H9 (cell line): Measurements from ENCODE around the gene CHST8. TPM values are rescaled to one million over a fixed set of nuclear protein-coding genes. Genes with fewer than 3 reads are reported as not detected.

ENCODE experiments used
- DNase-seq: peaks from one replicate; pipeline ENCODE4 v3.0.0-alpha.2; 2017
- H2AFZ ChIP-seq: one replicate; pipeline ENCODE4 v1.6.1; 2013; ENCODE audit warnings: mild to moderate bottlenecking, low read length, control low read depth, moderate library complexity
- H2AK5ac ChIP-seq: 2 replicates; pipeline ENCODE4 v1.6.1; 2013; ENCODE audit warnings: low read length, control low read depth, mixed read lengths; ENCODE audit not compliant: insufficient read length
- H2BK120ac ChIP-seq: one replicate; pipeline ENCODE4 v1.6.1; 2013; ENCODE audit warnings: low read depth, mild to moderate bottlenecking, low read length, control low read depth, inconsistent platforms; ENCODE audit not compliant: poor library complexity, severe bottlenecking
- H2BK12ac ChIP-seq: 2 replicates; pipeline ENCODE4 v1.6.1; 2013; ENCODE audit warnings: low read length, control low read depth, mixed read lengths, low read depth; ENCODE audit not compliant: insufficient read length
- H2BK15ac ChIP-seq: 2 replicates; pipeline ENCODE4 v1.6.1; 2013; ENCODE audit warnings: low read depth, low read length, control low read depth
- H2BK20ac ChIP-seq: one replicate; pipeline ENCODE4 v1.6.1; 2013; ENCODE audit warnings: low read depth, mild to moderate bottlenecking, low read length, control low read depth, inconsistent platforms; ENCODE audit not compliant: poor library complexity, severe bottlenecking
- H2BK5ac ChIP-seq: 2 replicates; pipeline ENCODE4 v1.6.1; 2013; ENCODE audit warnings: low read length, control low read depth, mixed read lengths; ENCODE audit not compliant: insufficient read length
- H3K14ac ChIP-seq: 2 replicates; pipeline ENCODE4 v1.6.1; 2013; ENCODE audit warnings: low read length, control low read depth; ENCODE audit not compliant: insufficient read depth
- H3K18ac ChIP-seq: 2 replicates; pipeline ENCODE4 v1.6.1; 2013; ENCODE audit warnings: low read depth, mild to moderate bottlenecking, mixed read lengths, low read length, control low read depth; ENCODE audit not compliant: insufficient read length
- H3K23ac ChIP-seq: 2 replicates; pipeline ENCODE4 v1.6.1; 2013; ENCODE audit warnings: low read length, control low read depth, mixed read lengths, low read depth; ENCODE audit not compliant: insufficient read length
- H3K23me2 ChIP-seq: 2 replicates; pipeline ENCODE4 v1.6.1; 2013; ENCODE audit warnings: low read depth, mild to moderate bottlenecking, mixed read lengths, low read length, control low read depth; ENCODE audit not compliant: insufficient read length, poor library complexity, severe bottlenecking
- H3K27ac ChIP-seq: 2 replicates; pipeline ENCODE4 v1.5.1; 2013; ENCODE audit warnings: low read length, control low read depth, mixed read lengths, low read depth; ENCODE audit not compliant: insufficient read length
- H3K27me3 ChIP-seq: 2 replicates; pipeline ENCODE4 v1.6.1; 2013; ENCODE audit warnings: low read length, control low read depth, inconsistent platforms; ENCODE audit not compliant: insufficient read depth
- H3K4ac ChIP-seq: 2 replicates; pipeline ENCODE4 v1.6.1; 2013; ENCODE audit warnings: low read depth, mild to moderate bottlenecking, control low read depth, inconsistent platforms, low read length, moderate library complexity
- H3K4me1 ChIP-seq: 2 replicates; pipeline ENCODE4 v1.6.1; 2013; ENCODE audit warnings: low read length, control low read depth, inconsistent platforms; ENCODE audit not compliant: insufficient read depth
- H3K4me2 ChIP-seq: 2 replicates; pipeline ENCODE4 v1.6.1; 2013; ENCODE audit warnings: low read length, control low read depth, mixed read lengths; ENCODE audit not compliant: insufficient read length, insufficient read depth
- H3K56ac ChIP-seq: 2 replicates; pipeline ENCODE4 v1.6.1; 2013; ENCODE audit warnings: low read depth, mild to moderate bottlenecking, mixed read lengths, low read length, control low read depth; ENCODE audit not compliant: insufficient read length
- H3K79me1 ChIP-seq: 2 replicates; pipeline ENCODE4 v1.6.1; 2013; ENCODE audit warnings: low read depth, mild to moderate bottlenecking, moderate library complexity, low read length, control low read depth, inconsistent platforms; ENCODE audit not compliant: insufficient read depth, poor library complexity, severe bottlenecking
- H3K79me2 ChIP-seq: 2 replicates; pipeline ENCODE4 v1.6.1; 2013; ENCODE audit warnings: low read length, control low read depth, inconsistent platforms; ENCODE audit not compliant: insufficient read depth
- H3K9ac ChIP-seq: 2 replicates; pipeline ENCODE4 v1.6.1; 2013; ENCODE audit warnings: low read length, control low read depth, mixed read lengths; ENCODE audit not compliant: insufficient read length; ENCODE audit errors: extremely low read depth
- H3K9me3 ChIP-seq: one replicate; pipeline ENCODE4 v1.6.1; 2013; ENCODE audit warnings: low read depth, low read length, inconsistent platforms; ENCODE audit not compliant: control insufficient read depth
- H3T11ph ChIP-seq: one replicate; pipeline ENCODE4 v1.6.1; 2013; ENCODE audit warnings: mild to moderate bottlenecking, low read length, control low read depth, inconsistent platforms
- H4K20me1 ChIP-seq: one replicate; pipeline ENCODE4 v1.6.1; 2013; ENCODE audit not compliant: control insufficient read depth, insufficient read length, insufficient read depth
- H4K5ac ChIP-seq: 2 replicates; pipeline ENCODE4 v1.6.1; 2013; ENCODE audit warnings: low read depth, mild to moderate bottlenecking, mixed read lengths, low read length, control low read depth; ENCODE audit not compliant: insufficient read length
- H4K8ac ChIP-seq: replicated peaks from 2 replicates; pipeline ENCODE4 v1.6.1; 2013; ENCODE audit warnings: low read length, control low read depth, mixed read lengths, low read depth; ENCODE audit not compliant: insufficient read length
- H4K91ac ChIP-seq: 2 replicates; pipeline ENCODE4 v1.6.1; 2013; ENCODE audit warnings: low read depth, mild to moderate bottlenecking, moderate library complexity, mixed read lengths, low read length, control low read depth; ENCODE audit not compliant: insufficient read length
- H3K27ac Mint-ChIP-seq, 3 experiments: 2 replicates in 2 of 3; 3 replicates in 1 of 3; pipeline ENCODE4 v1.8.0; 2020 to 2021; ENCODE audit warnings: mixed read lengths in 3 of 3, mild to moderate bottlenecking in 1 of 3, moderate library complexity in 1 of 3
- H3K27me3 Mint-ChIP-seq: 2 replicates; pipeline ENCODE4 v1.8.0; 2021; ENCODE audit warnings: low read depth, mild to moderate bottlenecking, moderate library complexity, mixed read lengths
- H3K36me3 Mint-ChIP-seq, 3 experiments: 2 replicates in 2 of 3; 3 replicates in 1 of 3; pipeline ENCODE4 v1.8.0; 2020 to 2021; ENCODE audit warnings: low read depth in 3 of 3, mixed read lengths in 3 of 3; ENCODE audit not compliant: insufficient read depth in 1 of 3
- H3K4me1 Mint-ChIP-seq, 2 experiments: 2 replicates each; pipeline ENCODE4 v1.8.0; 2020; ENCODE audit warnings: mixed read lengths in 2 of 2
- H3K4me3 Mint-ChIP-seq, 2 experiments: 2 replicates in 1 of 2; 3 replicates in 1 of 2; pipeline ENCODE4 v1.8.0; 2020 to 2021; ENCODE audit warnings: mild to moderate bottlenecking in 2 of 2, mixed read lengths in 2 of 2, moderate library complexity in 1 of 2
- H3K9me3 Mint-ChIP-seq, 2 experiments: 2 replicates in 1 of 2; 3 replicates in 1 of 2; pipeline ENCODE4 v1.8.0; 2020; ENCODE audit warnings: mild to moderate bottlenecking in 2 of 2, mixed read lengths in 2 of 2, moderate library complexity in 1 of 2
- WGBS: extraction: QIAGEN DNeasy Blood & Tissue Kit; methylation state at CpG from one replicate; pipeline ENCODE4 v1.1.7; 2013; ENCODE audit warnings: missing lambda C conversion rate, low lambda C conversion rate, mixed read lengths; ENCODE audit not compliant: insufficient read length; ENCODE audit errors: extremely low coverage; 5-methylcytosine and 5-hydroxymethylcytosine counted together
- total RNA-seq: library from RNA; stranded (reverse); gene quantifications from 2 replicates; pipeline ENCODE4 v1.2.1, GENCODE V29; 2021
- TF ChIP-seq, protein P1 (sequence below): fragments of 200-600 bp; sonication (generic); conservative IDR thresholded peaks from 3 replicates; pipeline ENCODE4 v1.8.0; 2021; ENCODE audit warnings: antibody characterized with exemption, mild to moderate bottlenecking

CHST8 gene
- total RNA-seq, 1 experiment from 2014 or later = 5.1 TPM

DNA sequence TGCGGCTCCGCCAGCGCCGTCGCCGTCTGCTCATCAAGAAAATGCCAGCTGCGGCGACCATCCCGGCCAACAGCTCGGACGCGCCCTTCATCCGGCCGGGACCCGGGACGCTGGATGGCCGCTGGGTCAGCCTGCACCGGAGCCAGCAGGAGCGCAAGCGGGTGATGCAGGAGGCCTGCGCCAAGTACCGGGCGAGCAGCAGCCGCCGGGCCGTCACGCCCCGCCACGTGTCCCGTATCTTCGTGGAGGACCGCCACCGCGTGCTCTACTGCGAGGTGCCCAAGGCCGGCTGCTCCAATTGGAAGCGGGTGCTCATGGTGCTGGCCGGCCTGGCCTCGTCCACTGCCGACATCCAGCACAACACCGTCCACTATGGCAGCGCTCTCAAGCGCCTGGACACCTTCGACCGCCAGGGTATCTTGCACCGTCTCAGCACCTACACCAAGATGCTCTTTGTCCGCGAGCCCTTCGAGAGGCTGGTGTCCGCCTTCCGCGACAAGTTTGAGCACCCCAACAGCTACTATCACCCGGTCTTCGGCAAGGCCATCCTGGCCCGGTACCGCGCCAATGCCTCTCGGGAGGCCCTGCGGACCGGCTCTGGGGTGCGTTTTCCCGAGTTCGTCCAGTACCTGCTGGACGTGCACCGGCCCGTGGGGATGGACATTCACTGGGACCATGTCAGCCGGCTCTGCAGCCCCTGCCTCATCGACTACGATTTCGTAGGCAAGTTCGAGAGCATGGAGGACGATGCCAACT lies 150.5 kb downstream of the CHST8 start:
- H3K18ac ChIP-seq = no peak overlapping the region
- no peak overlapping the region for H3T11ph ChIP-seq
- peaks cover 6% of the 10 kb centered on the region for H3K27me3 Mint-ChIP-seq

More for the DNA sequence above, 150.5 kb downstream of the CHST8 start:
- Mint-ChIP-seq H3K27ac (no peak overlapping the region), H3K4me1 (no peaks in the 10 kb centered on the region), H3K4me3 (no peak overlapping the region), H3K36me3 (peaks cover 0 to 8% (median 0%) of the 10 kb centered on the region in 3 experiments; a peak in 3 of 7 replicates), H3K9me3 (no peaks in the 10 kb centered on the region; a peak in 2 of 5 replicates)
- Histone ChIP-seq H4K5ac (no peak overlapping the region), H3K23ac (no peak overlapping the region), H3K27me3 (no peaks in the 10 kb centered on the region), H3K4me1 (no peaks in the 10 kb centered on the region), H2BK20ac (no peak overlapping the region), H2AFZ (no peak overlapping the region), H3K4ac (no peak overlapping the region), H4K20me1 (no peaks in the 10 kb centered on the region), H2AK5ac (no peak overlapping the region), H3K56ac (no peak overlapping the region), H3K4me2 (no peak overlapping the region), H3K9ac (no peak overlapping the region), H2BK120ac (no peak overlapping the region), H2BK15ac (no peak overlapping the region), H3K27ac (no peak overlapping the region), H3K9me3 (no peaks in the 10 kb centered on the region), H4K8ac (no peak overlapping the region), H3K79me1 (no peaks in the 10 kb centered on the region), H2BK12ac (no peak overlapping the region), H3K79me2 (no peaks in the 10 kb centered on the region), H4K91ac (no peak overlapping the region), H3K14ac (no peak overlapping the region), H2BK5ac (no peak overlapping the region), H3K23me2 (no peaks in the 10 kb centered on the region)
- no CpG with 5 or more reads among the region's 72 CpGs for WGBS
- TF ChIP-seq, protein P1, sequence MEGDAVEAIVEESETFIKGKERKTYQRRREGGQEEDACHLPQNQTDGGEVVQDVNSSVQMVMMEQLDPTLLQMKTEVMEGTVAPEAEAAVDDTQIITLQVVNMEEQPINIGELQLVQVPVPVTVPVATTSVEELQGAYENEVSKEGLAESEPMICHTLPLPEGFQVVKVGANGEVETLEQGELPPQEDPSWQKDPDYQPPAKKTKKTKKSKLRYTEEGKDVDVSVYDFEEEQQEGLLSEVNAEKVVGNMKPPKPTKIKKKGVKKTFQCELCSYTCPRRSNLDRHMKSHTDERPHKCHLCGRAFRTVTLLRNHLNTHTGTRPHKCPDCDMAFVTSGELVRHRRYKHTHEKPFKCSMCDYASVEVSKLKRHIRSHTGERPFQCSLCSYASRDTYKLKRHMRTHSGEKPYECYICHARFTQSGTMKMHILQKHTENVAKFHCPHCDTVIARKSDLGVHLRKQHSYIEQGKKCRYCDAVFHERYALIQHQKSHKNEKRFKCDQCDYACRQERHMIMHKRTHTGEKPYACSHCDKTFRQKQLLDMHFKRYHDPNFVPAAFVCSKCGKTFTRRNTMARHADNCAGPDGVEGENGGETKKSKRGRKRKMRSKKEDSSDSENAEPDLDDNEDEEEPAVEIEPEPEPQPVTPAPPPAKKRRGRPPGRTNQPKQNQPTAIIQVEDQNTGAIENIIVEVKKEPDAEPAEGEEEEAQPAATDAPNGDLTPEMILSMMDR = no peak
- DNase-seq = no peak
